Calu3 (cell line): Measurements from ENCODE around the gene SLC35D1. TPM values are rescaled to one million over a fixed set of nuclear protein-coding genes. Genes with fewer than 3 reads are reported as not detected.

ENCODE experiments used
- BruUV-seq: library from RNA; stranded (reverse); fragments of 400-500 nt; replicated peaks from 2 replicates; lab custom pipeline; 2021; lab: Mats Ljungman, UMichigan
- CTCF ChIA-PET: fragments of 300-600 bp; sonication (Branson Sonifier 250); formaldehyde crosslinking; loops from one replicate; lab custom pipeline; 2022; ENCODE audit warnings: antibody characterized with exemption; lab: Charles Lee
- DNase-seq: peaks from one replicate; pipeline ENCODE4 v3.0.0; 2022
- H3K27ac Mint-ChIP-seq: one replicate; pipeline ENCODE4 v1.8.0; 2022; ENCODE audit warnings: mixed read lengths; ENCODE audit not compliant: unreplicated experiment
- H3K27me3 Mint-ChIP-seq: one replicate; pipeline ENCODE4 v1.8.0; 2022; ENCODE audit warnings: mixed read lengths; ENCODE audit not compliant: unreplicated experiment
- H3K36me3 Mint-ChIP-seq: one replicate; pipeline ENCODE4 v1.8.0; 2022; ENCODE audit warnings: mild to moderate bottlenecking, moderate library complexity, mixed read lengths; ENCODE audit not compliant: insufficient read depth, unreplicated experiment
- H3K4me1 Mint-ChIP-seq: one replicate; pipeline ENCODE4 v1.8.0; 2022; ENCODE audit warnings: mild to moderate bottlenecking, low read depth, mixed read lengths; ENCODE audit not compliant: unreplicated experiment
- H3K4me3 Mint-ChIP-seq: one replicate; pipeline ENCODE4 v1.8.0; 2022; ENCODE audit warnings: mild to moderate bottlenecking, low read depth, moderate library complexity, mixed read lengths; ENCODE audit not compliant: unreplicated experiment
- H3K9me3 Mint-ChIP-seq: one replicate; pipeline ENCODE4 v1.8.0; 2022; ENCODE audit warnings: low read depth, mixed read lengths; ENCODE audit not compliant: unreplicated experiment
- CTCF ChIP-seq: fragments of 200-600 bp; IDR thresholded peaks from one replicate; pipeline ENCODE4 v1.8.0; 2022; ENCODE audit warnings: antibody characterized with exemption; ENCODE audit not compliant: unreplicated experiment
- intact Hi-C: fragments of 100-400 bp; cut with micrococcal nuclease; formaldehyde crosslinking; loops from one replicate; pipeline ENCODE4 v1.10.0; 2022; ENCODE audit not compliant: unreplicated experiment
- total RNA-seq: library from RNA; stranded (reverse); gene quantifications from 2 replicates; pipeline ENCODE4 v1.2.3, GENCODE V29; 2022

The SLC35D1 gene
- total RNA-seq, 1 experiment from 2014 or later = 5.4 TPM

GRCh38 chr1:67062412-67062811 lies 8.5 kb upstream of the SLC35D1 start:
- BruUV-seq = no TSS peak
- intact Hi-C loops = no loop called here
- H3K27ac Mint-ChIP-seq = no peak overlapping the region
- CTCF ChIA-PET = no interaction called here
- no peak for DNase-seq
- peaks cover 6% of the 10 kb centered on the region for H3K9me3 Mint-ChIP-seq
- no peaks in the 10 kb centered on the region for H3K36me3 Mint-ChIP-seq
- TF ChIP-seq CTCF = no peak
- peaks cover 27% of the 10 kb centered on the region for H3K4me1 Mint-ChIP-seq
- H3K4me3 Mint-ChIP-seq = no peak overlapping the region
- peaks cover 19% of the 10 kb centered on the region for H3K27me3 Mint-ChIP-seq

GRCh38 chr1:67061266-67061665 lies 7.3 kb upstream of the SLC35D1 start:
- TF ChIP-seq CTCF = no peak
- H3K27ac Mint-ChIP-seq = no peak overlapping the region
- H3K36me3 Mint-ChIP-seq = no peaks in the 10 kb centered on the region
- BruUV-seq = no TSS peak
- DNase-seq = no peak
- H3K9me3 Mint-ChIP-seq = peaks cover 2% of the 10 kb centered on the region
- CTCF ChIA-PET = interaction anchor here (1.0 kb wide), 1 partner anchor 88 kb away, joined by 3 read pairs; no protein-coding TSS in a partner anchor
- H3K4me1 Mint-ChIP-seq = peaks cover 27% of the 10 kb centered on the region
- no peak overlapping the region for H3K4me3 Mint-ChIP-seq
- H3K27me3 Mint-ChIP-seq = peaks cover 19% of the 10 kb centered on the region
- intact Hi-C loops = no loop called here

- H3K27me3 Mint-ChIP-seq = peaks cover 19% of the 10 kb centered on the region
- H3K4me1 Mint-ChIP-seq = peaks cover 27% of the 10 kb centered on the region
- no peak for TF ChIP-seq CTCF
- no peaks in the 10 kb centered on the region for H3K36me3 Mint-ChIP-seq
- no TSS peak for BruUV-seq
- H3K9me3 Mint-ChIP-seq = peaks cover 2% of the 10 kb centered on the region
- CTCF ChIA-PET = interaction anchor here (1.0 kb wide), 1 partner anchor 88 kb away, joined by 3 read pairs; no protein-coding TSS in a partner anchor
- no peak overlapping the region for H3K4me3 Mint-ChIP-seq
- H3K27ac Mint-ChIP-seq = no peak overlapping the region
- intact Hi-C loops = no loop called here
- DNase-seq = peak; percentile 46
Observed at GRCh38 chr1:67060811-67061218, 6.9 kb upstream of the SLC35D1 start.

GRCh38 chr1:67059346-67059745 lies 5.4 kb upstream of the SLC35D1 start:
- no TSS peak for BruUV-seq
- no peak overlapping the region for H3K27ac Mint-ChIP-seq
- peaks cover 27% of the 10 kb centered on the region for H3K4me1 Mint-ChIP-seq
- CTCF ChIA-PET = no interaction called here
- DNase-seq = no peak
- no peaks in the 10 kb centered on the region for H3K9me3 Mint-ChIP-seq
- H3K36me3 Mint-ChIP-seq = peaks cover 2% of the 10 kb centered on the region
- peaks cover 5% of the 10 kb centered on the region for H3K27me3 Mint-ChIP-seq
- TF ChIP-seq CTCF = no peak
- intact Hi-C loops = no loop called here
- no peak overlapping the region for H3K4me3 Mint-ChIP-seq
